AG08396 (cell line): ENCODE results near the gene ZNF835.
"Not testable (repeated sequence)": the region's sequence is repeated elsewhere in the genome, so short reads cannot be mapped to it uniquely, and the experiment has no call there.

ENCODE experiments used
- DNase-seq: peaks from one replicate; pipeline ENCODE4 v3.0.0; 2012; ENCODE audit warnings: low spot score, mixed read lengths

ZNF835 gene

GRCh38 chr19:56671613-56671994 lies at the start of gene ZNF835:
Gene ZNF835 (minus strand): TSS chr19:56671757. CDS start chr19:56665198, 6,559 bp downstream.
- peak; percentile 61 for DNase-seq

DNA sequence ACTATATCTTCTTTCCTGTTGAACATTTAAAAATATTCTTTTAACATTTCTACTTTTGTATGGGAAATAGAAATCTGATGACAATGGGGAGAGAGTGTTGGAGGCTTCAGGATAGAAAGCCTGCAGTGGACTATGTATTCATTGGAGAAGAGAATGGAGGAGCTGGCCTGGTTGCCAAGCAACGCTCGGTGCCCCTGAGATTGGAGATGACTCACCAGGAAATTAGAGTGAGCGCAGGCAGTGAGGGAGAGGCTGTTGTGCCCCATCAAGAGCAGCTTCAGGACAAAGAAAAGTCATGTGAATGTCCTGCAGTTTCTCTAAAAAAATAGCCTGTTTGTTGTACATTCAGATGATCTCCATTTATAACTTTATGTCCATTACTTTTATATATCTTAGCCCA lies 48.7 kb upstream of the ZNF835 start:
- DNase-seq = no peak

GRCh38 chr19:56718231-56718630 lies 46.7 kb upstream of the ZNF835 start:
- DNase-seq = no peak

DNA sequence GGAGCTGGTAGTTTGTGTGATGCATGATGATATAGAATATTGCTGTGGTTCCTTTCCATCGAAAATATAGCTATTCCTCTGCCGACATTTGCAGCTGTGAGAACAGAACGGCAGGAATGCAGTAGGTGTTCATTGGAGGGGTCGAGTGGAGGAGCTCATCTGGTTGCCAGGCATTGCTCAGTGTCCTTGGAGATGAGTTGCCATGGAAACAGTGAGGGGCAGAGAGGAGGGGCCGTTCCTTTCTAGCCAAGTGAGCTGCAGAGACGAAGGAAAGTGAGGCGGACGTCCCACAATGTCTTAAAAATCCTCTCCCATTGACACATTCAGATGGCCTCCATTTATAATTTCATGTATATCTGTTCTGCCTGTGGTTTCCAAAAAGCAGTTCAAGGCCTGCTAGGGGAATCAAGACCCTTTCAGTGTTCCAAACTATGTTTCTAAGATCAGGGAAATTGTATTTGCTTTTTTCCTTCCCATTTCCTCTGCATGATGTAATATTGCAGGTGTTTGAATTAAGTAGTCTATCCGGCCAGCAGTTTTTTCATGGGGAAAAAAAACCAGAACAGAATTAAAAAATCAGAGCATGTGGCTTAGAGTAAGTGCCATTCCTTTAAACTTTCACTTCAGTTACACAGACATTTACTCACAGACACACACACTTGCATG lies 41.2 kb upstream of the ZNF835 start:
- DNase-seq = no peak

DNA sequence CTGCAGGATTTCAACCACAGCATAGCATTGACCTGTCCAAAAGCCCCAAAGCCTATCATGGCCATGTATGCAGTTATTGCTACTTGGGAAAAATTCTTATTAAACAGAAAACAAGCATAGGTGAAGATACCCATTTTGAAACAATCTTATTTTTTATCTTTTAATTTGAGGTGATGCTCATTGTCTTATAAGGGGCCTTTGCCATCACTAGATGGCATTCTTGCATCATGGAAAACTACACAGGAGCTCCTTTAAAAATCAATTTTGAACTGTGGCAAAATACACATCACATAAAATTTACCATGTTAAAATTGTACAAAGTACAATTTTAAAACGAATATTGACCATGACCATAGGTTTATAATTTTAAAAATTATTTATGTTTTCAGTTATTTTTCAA lies 38.9 kb upstream of the ZNF835 start:
- no peak for DNase-seq

- DNase-seq = no peak
Measured at GRCh38 chr19:56707821-56708220, 36.3 kb upstream of the ZNF835 start.

DNA sequence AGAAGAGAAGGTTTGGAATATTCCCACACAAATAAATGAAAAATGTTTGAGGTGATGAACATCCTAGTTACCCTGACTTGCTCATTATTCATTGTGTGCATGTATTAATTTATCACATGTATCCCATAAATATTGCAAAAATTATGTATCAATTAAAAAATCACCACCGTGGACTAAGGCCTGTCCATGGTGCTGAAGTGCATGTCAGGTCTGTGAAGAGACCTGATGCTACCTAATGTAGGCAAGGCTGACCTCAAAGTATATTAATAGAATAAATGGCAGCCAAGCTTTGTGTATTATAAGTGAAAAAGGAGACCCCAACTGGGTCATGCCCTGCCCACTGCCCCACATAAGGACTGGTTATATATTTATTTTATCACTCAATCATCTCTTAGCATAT lies 34.4 kb upstream of the ZNF835 start:
- DNase-seq = no peak

DNA sequence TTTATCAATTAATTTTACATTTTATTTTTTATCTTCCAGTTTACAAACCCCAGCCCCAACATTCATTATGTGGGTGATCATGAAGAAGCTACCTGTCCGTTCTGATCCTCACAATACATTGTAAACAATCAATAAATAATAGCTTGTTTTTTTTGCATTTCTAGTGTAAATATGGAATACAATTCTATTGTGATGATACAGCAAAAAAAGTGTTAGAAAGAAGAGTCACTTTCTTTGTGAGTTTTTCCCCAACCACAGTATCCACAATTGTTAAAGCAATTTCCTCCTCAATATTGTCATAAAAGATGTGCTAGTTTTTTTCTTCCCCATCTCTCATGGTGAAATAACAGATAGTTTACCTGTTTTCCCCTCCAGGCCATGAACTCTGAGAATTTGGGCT lies 30.3 kb upstream of the ZNF835 start:
- no peak for DNase-seq

GRCh38 chr19:56699552-56699951 lies 28.0 kb upstream of the ZNF835 start:
- no peak for DNase-seq

- DNase-seq = no peak
Measured at GRCh38 chr19:56692206-56692895, 20.8 kb upstream of the ZNF835 start.

DNA sequence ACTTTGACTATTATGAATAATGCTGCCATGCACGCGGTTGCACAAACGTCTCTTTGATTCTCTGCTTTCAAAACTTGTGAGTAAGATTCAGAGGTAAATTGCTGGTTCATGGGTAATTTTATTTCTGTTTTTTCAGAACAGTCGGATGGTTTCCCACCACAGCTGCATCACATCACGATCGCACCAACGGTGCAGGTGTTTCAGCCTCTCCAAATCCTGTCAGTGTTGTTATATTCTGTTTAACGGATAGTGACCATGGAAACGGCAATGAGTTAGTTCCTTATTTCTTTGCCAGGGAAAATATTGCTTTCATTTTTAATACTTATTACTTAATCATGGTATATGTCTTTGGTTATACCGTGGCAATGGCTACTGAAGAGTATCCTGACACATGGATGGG lies 19.1 kb upstream of the ZNF835 start:
- no peak for DNase-seq

GRCh38 chr19:56689198-56689597 lies 17.6 kb upstream of the ZNF835 start:
- DNase-seq = no peak

DNA sequence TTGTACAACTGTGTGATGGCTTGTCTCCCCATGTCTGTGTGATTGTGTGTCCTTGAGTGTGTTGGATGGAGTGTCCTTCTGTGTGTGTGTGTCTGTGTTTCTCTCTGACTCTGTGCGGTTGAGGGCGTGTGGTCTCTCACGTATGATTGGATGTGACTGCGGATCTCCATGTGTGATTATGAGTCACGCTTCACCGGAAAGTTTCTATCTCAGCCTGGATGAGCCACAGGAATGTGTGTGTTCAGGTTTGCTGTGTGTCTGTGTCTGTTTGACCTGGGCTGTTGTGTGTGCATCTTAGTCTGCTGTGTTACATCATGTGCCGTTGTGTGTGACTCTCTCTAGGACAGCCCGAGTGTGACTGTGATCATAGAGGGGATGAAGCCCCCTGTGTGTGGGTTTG lies 15.5 kb upstream of the ZNF835 start:
- no peak for DNase-seq

DNA sequence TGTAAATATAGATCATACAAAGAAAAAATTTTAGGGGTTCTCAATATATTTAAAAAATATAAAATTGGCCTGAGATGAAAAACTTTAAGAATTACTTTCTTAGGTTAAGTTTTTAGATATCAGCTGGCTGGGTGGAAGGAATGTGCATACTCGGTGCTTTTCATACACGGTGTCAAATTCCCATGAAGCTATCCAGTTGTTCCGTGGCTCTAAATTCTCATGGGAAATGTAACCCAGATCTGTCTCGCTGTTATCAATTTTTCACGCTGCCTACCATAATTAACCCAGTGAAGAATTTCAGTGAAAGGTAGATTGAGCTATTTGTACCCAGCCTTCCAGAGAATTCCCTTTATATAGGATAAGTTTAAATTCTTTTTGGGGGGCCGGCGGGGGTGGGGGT lies 11.6 kb upstream of the ZNF835 start:
- no peak for DNase-seq

DNA sequence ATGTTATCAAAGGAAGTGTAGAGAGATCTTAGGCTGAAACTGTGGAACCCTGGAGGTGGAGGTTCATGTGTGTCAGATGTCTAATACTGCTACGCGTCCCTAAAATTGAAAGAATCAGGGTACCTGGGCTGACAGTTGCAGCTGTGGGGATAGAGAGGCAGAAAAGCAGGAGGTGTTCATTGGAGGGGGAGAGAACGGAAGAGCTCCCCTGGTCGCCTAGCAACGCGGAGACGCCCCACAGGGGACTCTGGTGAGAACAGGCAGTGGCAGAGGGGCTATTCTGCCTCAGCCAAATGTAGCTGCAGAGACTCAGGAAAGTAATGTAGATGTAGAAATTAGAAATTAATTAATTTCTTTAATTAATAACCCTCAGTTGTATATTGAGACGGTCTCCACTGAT lies 10.1 kb upstream of the ZNF835 start:
- DNase-seq = no peak

GRCh38 chr19:56678205-56678604 lies 6.6 kb upstream of the ZNF835 start:
- no peak for DNase-seq

GRCh38 chr19:56672610-56673009 lies 1.1 kb upstream of the ZNF835 start:
- not testable (repeated sequence) for DNase-seq

DNA sequence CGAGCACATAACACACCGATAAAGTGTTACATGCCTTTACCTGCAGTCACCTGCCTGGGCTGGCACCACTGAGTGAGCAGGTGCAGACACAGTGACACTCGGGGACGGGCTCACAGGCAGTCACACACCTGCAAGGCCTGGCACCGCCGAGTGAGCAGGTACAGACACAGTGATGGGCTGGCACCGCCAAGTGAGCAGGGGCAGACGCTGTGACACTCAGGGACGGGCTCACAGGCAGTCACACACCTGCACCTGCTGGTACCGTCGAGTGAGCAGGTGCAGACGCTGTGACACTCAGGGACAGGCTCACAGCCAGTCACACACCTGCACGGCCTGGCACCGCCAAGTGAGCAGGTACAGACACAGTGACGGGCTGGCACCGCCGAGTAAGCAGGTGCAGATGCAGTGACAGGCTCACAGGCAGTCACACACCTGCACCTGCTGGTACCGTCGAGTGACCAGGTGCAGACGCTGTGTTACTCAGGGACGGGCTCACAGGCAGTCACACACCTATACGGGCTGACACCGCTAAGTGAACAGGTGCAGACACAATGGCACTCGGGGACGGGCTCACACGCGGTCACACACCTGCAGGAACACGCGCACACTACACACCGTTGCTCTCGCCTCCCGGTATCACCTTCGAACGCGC lies 470 bp downstream of the ZNF835 start:
- DNase-seq = no peak

DNA sequence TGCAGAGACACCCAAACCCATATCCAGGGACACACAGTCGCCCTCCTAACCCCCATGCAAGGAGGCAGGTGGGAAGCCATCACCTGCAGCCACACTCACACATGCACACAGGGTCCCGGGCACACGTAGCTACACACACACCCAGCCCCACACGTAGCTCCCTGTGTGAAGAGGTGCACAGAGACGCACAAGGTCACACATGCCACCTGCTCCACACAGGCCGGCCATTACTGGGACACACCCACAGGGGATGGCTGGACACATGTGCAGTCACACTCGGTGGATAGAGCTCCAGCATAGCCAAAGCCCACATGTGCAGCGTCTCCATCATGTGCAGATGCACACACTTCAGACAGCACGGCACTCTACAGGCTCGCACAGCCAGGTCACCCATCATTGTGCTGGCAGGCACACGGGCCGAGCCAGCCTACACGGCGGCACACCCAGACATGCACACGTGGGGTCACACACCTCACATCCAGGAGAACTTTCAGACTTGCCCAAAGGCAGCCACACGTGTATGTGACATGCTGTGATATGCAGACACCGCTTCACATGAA lies 1.1 kb downstream of the ZNF835 start:
- no peak for DNase-seq

DNA sequence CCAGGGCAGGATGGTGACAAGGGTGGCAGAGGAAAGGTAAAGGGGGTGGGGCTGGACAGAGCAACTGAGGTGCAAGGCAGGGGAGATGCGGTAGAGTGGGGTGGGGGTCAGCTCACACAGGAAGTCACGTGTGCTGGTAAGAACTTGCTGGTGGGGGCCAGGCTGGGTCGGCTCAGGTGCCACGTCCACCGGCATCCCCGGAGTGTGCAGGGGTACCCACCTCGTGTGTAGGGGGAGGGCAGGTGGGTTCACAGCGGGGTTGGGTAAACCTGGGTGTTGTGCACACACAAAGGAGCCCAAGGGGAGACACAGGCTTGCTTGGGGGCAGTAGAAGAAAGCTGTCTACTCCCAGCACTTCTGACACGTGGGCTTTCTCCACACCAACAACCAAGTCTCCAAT lies 2.9 kb downstream of the ZNF835 start:
- DNase-seq = no peak

DNA sequence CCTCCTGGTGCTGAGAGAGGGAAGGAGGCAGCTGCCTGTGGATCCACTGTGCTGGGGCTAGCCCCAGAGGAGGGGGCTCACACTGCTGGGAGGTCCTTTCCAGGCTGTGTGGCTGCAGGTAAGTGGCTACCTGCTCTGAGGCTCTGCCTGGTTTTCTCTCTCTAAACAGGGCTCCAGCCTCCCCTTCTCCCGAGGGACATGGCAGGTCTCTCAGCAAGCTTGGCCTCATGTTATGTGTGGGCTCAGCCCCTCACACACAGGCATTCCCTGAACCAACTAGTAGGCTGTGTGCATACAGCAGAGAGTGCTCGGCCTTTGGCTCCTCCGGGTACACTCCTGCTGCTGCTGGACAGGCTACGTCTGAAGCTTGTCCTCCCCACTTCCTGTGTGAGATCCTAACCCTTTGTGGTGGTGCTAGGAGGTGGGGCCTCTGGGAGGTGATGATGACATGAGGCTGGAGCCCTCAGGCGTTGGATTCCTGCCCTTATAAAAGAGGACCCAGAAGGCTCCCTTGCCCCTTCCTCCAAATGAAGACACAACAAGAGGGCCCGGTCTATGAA lies 4.2 kb downstream of the ZNF835 start:
- DNase-seq = no peak

- DNase-seq = no peak
Measured at GRCh38 chr19:56664511-56664910, 7.0 kb downstream of the ZNF835 start.
